Measurements from ENCODE around the gene MIDN. TPM values are rescaled to one million over a fixed set of nuclear protein-coding genes. Genes with fewer than 3 reads are reported as not detected.
A peak's percentile ranks its signal among the peaks of the same experiment; 100 is the strongest.

Gene MIDN
- total RNA-seq, 6 experiments from 2014 or later, result 58.4 to 73.3 (median 67.4) TPM

DNA sequence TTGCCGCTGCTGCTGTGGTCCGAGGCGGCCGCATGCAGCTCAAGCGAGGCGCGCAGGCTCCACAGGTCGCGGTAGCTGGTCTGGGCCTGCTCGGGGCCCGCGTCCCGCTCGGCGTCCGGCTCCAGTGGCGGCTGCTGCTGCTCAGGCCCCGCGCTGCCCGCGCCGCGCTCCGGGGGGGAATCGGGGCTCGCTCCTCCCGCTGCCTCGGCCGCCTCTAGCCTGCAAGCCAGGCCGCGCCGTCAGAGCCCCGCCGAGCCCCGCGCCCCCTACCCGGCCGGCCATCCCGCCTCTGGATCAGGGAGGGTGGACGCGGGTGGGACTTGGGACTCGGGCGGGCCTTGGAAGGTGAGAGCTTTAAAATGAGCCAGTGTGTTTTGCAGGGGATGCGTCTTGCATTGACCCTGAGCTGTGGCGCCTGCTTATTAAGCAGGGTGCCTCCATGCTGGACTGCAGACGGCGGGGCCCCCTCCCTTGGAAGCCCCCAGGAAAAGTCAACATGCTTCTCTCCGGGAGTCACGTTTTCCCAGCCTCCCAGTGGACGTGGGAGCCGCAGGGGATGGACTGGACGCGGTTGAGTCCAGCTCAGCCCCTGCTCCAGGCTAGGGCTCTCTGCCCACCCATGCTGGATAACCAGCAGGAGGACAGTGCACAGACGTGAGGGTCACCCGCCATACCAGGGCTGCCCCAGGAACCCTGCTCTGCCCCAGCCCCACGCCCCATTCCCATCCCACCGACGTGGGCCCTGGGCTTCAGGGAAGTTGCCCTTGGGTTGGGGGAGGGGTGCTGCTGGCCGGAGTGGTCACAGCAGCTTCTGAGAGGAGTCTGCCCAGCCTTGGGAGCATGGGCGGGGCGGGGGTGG lies 18.2 kb upstream of the MIDN start:
- no peak for DNase-seq
- TF ChIP-seq, protein P1, sequence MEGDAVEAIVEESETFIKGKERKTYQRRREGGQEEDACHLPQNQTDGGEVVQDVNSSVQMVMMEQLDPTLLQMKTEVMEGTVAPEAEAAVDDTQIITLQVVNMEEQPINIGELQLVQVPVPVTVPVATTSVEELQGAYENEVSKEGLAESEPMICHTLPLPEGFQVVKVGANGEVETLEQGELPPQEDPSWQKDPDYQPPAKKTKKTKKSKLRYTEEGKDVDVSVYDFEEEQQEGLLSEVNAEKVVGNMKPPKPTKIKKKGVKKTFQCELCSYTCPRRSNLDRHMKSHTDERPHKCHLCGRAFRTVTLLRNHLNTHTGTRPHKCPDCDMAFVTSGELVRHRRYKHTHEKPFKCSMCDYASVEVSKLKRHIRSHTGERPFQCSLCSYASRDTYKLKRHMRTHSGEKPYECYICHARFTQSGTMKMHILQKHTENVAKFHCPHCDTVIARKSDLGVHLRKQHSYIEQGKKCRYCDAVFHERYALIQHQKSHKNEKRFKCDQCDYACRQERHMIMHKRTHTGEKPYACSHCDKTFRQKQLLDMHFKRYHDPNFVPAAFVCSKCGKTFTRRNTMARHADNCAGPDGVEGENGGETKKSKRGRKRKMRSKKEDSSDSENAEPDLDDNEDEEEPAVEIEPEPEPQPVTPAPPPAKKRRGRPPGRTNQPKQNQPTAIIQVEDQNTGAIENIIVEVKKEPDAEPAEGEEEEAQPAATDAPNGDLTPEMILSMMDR (IDR thresholded peaks at IDR 0.05), result no peak
- Mint-ChIP-seq H3K27ac (no peak overlapping the region), H3K9me3 (no peaks in the 10 kb centered on the region), H3K36me3 (ENCODE audit: low read depth) (no peaks in the 10 kb centered on the region), H3K27me3 (ENCODE audit: insufficient read depth) (peaks cover 3% of the 10 kb centered on the region), H3K4me1 (ENCODE audit: low read depth) (peaks cover 6% of the 10 kb centered on the region; the same call in 1 of the 2 replicates), H3K4me3 (no peak overlapping the region)

DNA sequence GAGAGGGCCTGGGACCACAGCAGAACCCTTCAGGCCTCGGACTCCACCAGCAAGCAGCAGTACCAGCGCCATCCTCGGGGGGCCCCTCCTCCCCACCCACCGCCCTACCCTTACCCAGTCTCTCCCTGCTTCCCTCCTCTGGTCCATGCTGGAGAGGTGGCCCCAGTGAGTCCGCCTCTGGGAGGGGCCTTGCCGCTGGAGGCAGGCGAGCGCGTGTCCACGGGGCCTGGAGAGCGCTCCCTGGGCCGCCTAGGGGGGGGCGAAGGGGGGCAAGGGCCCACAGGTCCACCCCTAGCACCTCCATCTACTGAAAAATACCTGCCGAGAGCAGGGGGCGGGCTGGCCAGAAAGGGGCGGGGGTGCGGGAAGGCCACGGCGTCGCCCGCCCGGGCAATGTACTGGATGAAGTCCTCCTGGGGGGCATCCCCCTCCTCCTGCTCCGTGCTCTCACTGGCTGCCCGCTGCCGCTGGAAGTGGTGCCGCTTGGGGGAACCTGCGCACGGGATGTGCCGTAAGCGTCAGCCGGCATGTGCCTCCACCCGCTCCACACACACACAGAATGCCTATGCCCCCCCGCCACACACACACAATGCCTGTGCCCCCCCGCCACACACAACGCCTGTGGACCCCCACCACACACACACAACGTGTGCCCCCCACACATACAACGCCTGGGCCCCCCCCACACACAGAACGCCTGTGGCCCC lies 17.4 kb upstream of the MIDN start:
- no peaks in the 10 kb centered on the region for H3K36me3 Mint-ChIP-seq (ENCODE audit: low read depth)
- DNase-seq, result no peak
- no peak overlapping the region for H3K4me3 Mint-ChIP-seq
- TF ChIP-seq, protein P1 (IDR thresholded peaks at IDR 0.05), result peak; percentile 28
- no peaks in the 10 kb centered on the region for H3K9me3 Mint-ChIP-seq
- no peak overlapping the region for H3K27ac Mint-ChIP-seq
- H3K27me3 Mint-ChIP-seq (ENCODE audit: insufficient read depth), result peaks cover 3% of the 10 kb centered on the region
- H3K4me1 Mint-ChIP-seq (ENCODE audit: low read depth), result peaks cover 6% of the 10 kb centered on the region; the same call in 1 of the 2 replicates

- Mint-ChIP-seq H3K27me3 (ENCODE audit: insufficient read depth) (peaks cover 3% of the 10 kb centered on the region), H3K9me3 (no peaks in the 10 kb centered on the region), H3K4me3 (no peak overlapping the region; the same call in 1 of the 2 replicates), H3K4me1 (ENCODE audit: low read depth) (peaks cover 6% of the 10 kb centered on the region; the same call in 1 of the 2 replicates), H3K27ac (peak overlapping the region; percentile 58), H3K36me3 (ENCODE audit: low read depth) (no peaks in the 10 kb centered on the region)
- TF ChIP-seq, protein P1 (IDR thresholded peaks at IDR 0.05), result no peak
- DNase-seq, result no peak
Observed at GRCh38 chr19:1231729-1232637, 16.4 kb upstream of the MIDN start.

GRCh38 chr19:1232652-1233072 lies 15.7 kb upstream of the MIDN start:
- Mint-ChIP-seq H3K4me3 (no peak overlapping the region; the same call in 1 of the 2 replicates), H3K4me1 (ENCODE audit: low read depth) (peaks cover 6% of the 10 kb centered on the region; the same call in 1 of the 2 replicates), H3K36me3 (ENCODE audit: low read depth) (no peaks in the 10 kb centered on the region), H3K27me3 (ENCODE audit: insufficient read depth) (peaks cover 3% of the 10 kb centered on the region), H3K27ac (peak overlapping the region; percentile 58), H3K9me3 (no peaks in the 10 kb centered on the region)
- TF ChIP-seq, protein P1 (IDR thresholded peaks at IDR 0.05), result no peak
- no peak for DNase-seq

DNA sequence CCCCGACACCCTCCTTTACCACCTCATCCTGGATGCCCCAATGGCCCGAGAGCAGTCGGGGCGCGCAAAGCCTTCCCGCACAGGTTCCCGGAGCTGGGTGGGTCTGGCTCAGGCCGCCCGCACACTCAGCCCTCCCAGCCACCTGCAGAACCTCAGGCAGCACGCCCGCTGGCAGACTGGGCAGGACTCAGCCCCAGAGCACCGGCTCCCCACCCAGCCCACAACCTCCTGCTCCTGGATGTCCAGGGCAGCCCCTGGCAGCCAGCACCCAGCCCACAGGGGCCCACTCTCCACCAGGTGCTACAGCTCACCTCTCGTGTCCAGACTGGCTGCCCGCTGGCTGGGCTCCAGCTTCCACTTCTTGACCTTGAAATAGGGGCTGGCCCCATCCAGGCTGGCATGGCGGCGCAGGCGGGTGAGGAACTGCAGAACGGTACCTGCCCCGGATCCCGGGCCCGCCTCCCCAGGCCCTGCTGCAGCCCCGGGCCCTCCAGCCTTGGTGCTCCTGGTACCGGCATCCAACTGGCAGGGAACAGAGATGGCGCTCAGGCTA lies 15.2 kb upstream of the MIDN start:
- H3K27ac Mint-ChIP-seq, result no peak overlapping the region
- DNase-seq, result no peak
- no peaks in the 10 kb centered on the region for H3K36me3 Mint-ChIP-seq (ENCODE audit: low read depth)
- no peaks in the 10 kb centered on the region for H3K9me3 Mint-ChIP-seq
- peaks cover 6% of the 10 kb centered on the region; the same call in 1 of the 2 replicates for H3K4me1 Mint-ChIP-seq (ENCODE audit: low read depth)
- no peak overlapping the region for H3K4me3 Mint-ChIP-seq
- TF ChIP-seq, protein P1 (IDR thresholded peaks at IDR 0.05), result no peak
- peaks cover 1% of the 10 kb centered on the region for H3K27me3 Mint-ChIP-seq (ENCODE audit: insufficient read depth)

Data from HFFc6 (cell line).